K562 (cell line): ENCODE measurements around the gene FAM83D. TPM values are rescaled to one million over a fixed set of nuclear protein-coding genes. Genes with fewer than 3 reads are reported as not detected.
A peak's percentile ranks its signal among the peaks of the same experiment; 100 is the strongest.

Experiments
- CBFA2T2 ChIP-seq: fragments of 450-650 bp; conservative IDR thresholded peaks from 2 replicates; pipeline ENCODE4 v1.6.1; 2017; ENCODE audit warnings: mild to moderate bottlenecking
- CEBPZ ChIP-seq: fragments of 150-350 bp; IDR thresholded peaks from 2 replicates; pipeline ENCODE4 v1.6.1; 2014; ENCODE audit warnings: low read depth, mild to moderate bottlenecking, low read length, borderline replicate concordance
- CTBP1 ChIP-seq: fragments of 450-650 bp; IDR thresholded peaks from 2 replicates; pipeline ENCODE4 v1.6.1; 2016; ENCODE audit warnings: borderline replicate concordance
- ETS1 ChIP-seq: conservative IDR thresholded peaks from 2 replicates; pipeline ENCODE4 v1.6.1; 2011; ENCODE audit warnings: low read depth, mild to moderate bottlenecking, low read length; ENCODE audit not compliant: control insufficient read depth
- ETS2 ChIP-seq: IDR thresholded peaks from 2 replicates; pipeline ENCODE4 v1.6.1; 2016; ENCODE audit warnings: borderline replicate concordance, missing genetic modification characterization, mild to moderate bottlenecking, moderate library complexity, missing compliant biosample characterization; ENCODE audit not compliant: poor library complexity, severe bottlenecking
- FOXP4 ChIP-seq: sonication (generic); formaldehyde crosslinking; IDR thresholded peaks from 2 replicates; pipeline ENCODE4 v1.8.0; 2022; ENCODE audit warnings: mild to moderate bottlenecking, missing genetic modification reagents, borderline replicate concordance
- LARP7 ChIP-seq: fragments of 450-650 bp; IDR thresholded peaks from 2 replicates; pipeline ENCODE4 v1.6.1; 2016
- PHF8 ChIP-seq: fragments of 200-600 bp; sonication (generic); IDR thresholded peaks from 2 replicates; pipeline ENCODE4 v1.6.1; 2012; ENCODE audit warnings: mixed run types, mild to moderate bottlenecking, inconsistent platforms, low read length, moderate library complexity, borderline replicate concordance
- PRDM10 ChIP-seq: fragments of 450-650 bp; IDR thresholded peaks from 2 replicates; pipeline ENCODE4 v1.6.1; 2018; ENCODE audit not compliant: partially characterized antibody
- PYGO2 ChIP-seq: fragments of 450-650 bp; IDR thresholded peaks from 2 replicates; pipeline ENCODE4 v1.6.1; 2016; ENCODE audit warnings: mild to moderate bottlenecking, missing genetic modification characterization, moderate library complexity, missing compliant biosample characterization
- RBM17 ChIP-seq: fragments of 200-400 bp; formaldehyde crosslinking; IDR thresholded peaks from 2 replicates; pipeline ENCODE4 v1.6.1; 2017; ENCODE audit warnings: low read depth, mild to moderate bottlenecking, low read length, borderline replicate concordance
- STAT5B ChIP-seq: fragments of 250-450 bp; sonication (Bioruptor Pico); IDR thresholded peaks from 2 replicates; pipeline ENCODE4 v1.8.0; 2021; ENCODE audit warnings: mild to moderate bottlenecking, inconsistent platforms
- TRIM24 ChIP-seq, 2 experiments: fragments of 450-650 bp; IDR thresholded peaks; 2 replicates each; pipeline ENCODE4 v1.6.1; 2016
- WHSC1 ChIP-seq: IDR thresholded peaks from one replicate; pipeline ENCODE4 v1.6.1; 2012; ENCODE audit warnings: low read length, control low read depth, inconsistent platforms
- ZNF41 ChIP-seq: fragments of 250-450 bp; sonication (Bioruptor Pico); conservative IDR thresholded peaks from 2 replicates; pipeline ENCODE4 v1.4.0; 2020; ENCODE audit warnings: mild to moderate bottlenecking
- ZNF830 ChIP-seq: fragments of 250-450 bp; sonication (Bioruptor Pico); IDR thresholded peaks from 2 replicates; pipeline ENCODE4 v1.5.0; 2021; ENCODE audit warnings: mild to moderate bottlenecking
- polyA plus RNA-seq, 8 experiments: library from polyadenylated mRNA; depleted of rRNA in 4 of 8; stranded (reverse) in 5 of 8; unstranded in 3 of 8; fragments of >200 nt; fragmentation: Nextera tagmentation in 2 of 8; fragmentation: Illumina TruSeq in 1 of 8; extraction: Ambion mirVana in 2 of 8; extraction: Trizol in 1 of 8; gene quantifications; 2 replicates each; pipeline versions ENCODE4 v1.2.1 to v1.2.3, GENCODE V29; 2011 to 2014; ENCODE audit warnings: inconsistent platforms in 1 of 8, missing spikeins in 1 of 8
- total RNA-seq, 7 experiments: library from RNA; depleted of rRNA in 6 of 7; stranded (reverse); fragments of >200 nt in 6 of 7; fragmentation: Illumina TruSeq in 2 of 7; extraction: Trizol in 2 of 7; gene quantifications; 2 replicates each; pipeline versions ENCODE4 v1.2.1 to v1.2.3, GENCODE V29; 2011 to 2021; ENCODE audit warnings: low replicate concordance in 1 of 7

The FAM83D gene
- total and polyA plus RNA-seq, 9 of the 15 experiments (the other 6 are each of a cell fraction or from before 2014, with no cell fraction given): 8.2 to 66.1 (median 43.5) TPM

GRCh38 chr20:38995536-38996044 lies 69.4 kb downstream of the FAM83D start (continued):
- TF ChIP-seq PRDM10 (peak; percentile 88), CTBP1 (peak; percentile 87), PHF8 (no peak), CEBPZ (no peak), RBM17 (no peak), FOXP4 (CRISPR knock-in tag) (no peak), WHSC1 (no peak), TRIM24 (IDR thresholded peaks at IDR 0.05) (peak; percentile 49 to 77; a peak in 3 of 4 replicates), CBFA2T2 (peak; percentile 92), LARP7 (no peak), ZNF830 (CRISPR knock-in tag) (no peak), STAT5B (CRISPR knock-in tag) (no peak), PYGO2 (tag) (no peak), ETS2 (tag) (no peak), ETS1 (no peak), ZNF41 (CRISPR knock-in tag) (no peak)
